ENCODE data around the gene TRAPPC11.

Gene TRAPPC11

GRCh38 chr4:183638436-183638835 is 20.7 kb upstream of the TRAPPC11 start:
- H3K4me3 ChIP-seq (ENCODE audit: low read depth, low read length), result no peak overlapping the region
- TF ChIP-seq CTCF (IDR thresholded peaks at IDR 0.05; ENCODE audit: low read depth, low read length), result no peak

DNA sequence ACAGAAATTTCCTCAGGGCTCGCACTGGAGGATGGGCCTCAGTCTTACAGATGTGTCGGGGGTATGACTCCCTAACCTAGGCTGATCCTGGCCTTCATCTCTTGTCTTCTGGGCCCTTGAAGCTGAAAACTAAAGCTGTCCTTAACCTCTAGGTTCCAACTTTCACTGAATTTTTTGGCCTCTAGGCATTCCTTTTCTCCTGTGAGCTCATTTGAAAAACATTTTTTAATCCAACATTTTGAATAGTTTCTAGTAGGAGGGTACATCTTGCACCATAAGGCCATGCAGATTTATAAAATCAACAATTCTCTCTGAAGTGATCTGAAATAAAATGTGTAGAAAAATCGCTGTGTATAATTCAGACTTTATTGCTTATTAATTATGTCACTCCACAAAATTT is 19.8 kb upstream of the TRAPPC11 start:
- H3K4me3 ChIP-seq (ENCODE audit: low read depth, low read length), result no peak overlapping the region
- no peak for TF ChIP-seq CTCF (IDR thresholded peaks at IDR 0.05; ENCODE audit: low read depth, low read length)

- TF ChIP-seq CTCF (IDR thresholded peaks at IDR 0.05; ENCODE audit: low read depth, low read length), result no peak
- no peak overlapping the region for H3K4me3 ChIP-seq (ENCODE audit: low read depth, low read length)
These were observed 13.8 kb upstream of the TRAPPC11 start for GRCh38 chr4:183645326-183645725.

- peak overlapping the region; percentile 67 for H3K4me3 ChIP-seq (ENCODE audit: low read depth, low read length)
- TF ChIP-seq CTCF (IDR thresholded peaks at IDR 0.05; ENCODE audit: low read depth, low read length), result no peak
These were observed 1.5 kb upstream of the TRAPPC11 start for GRCh38 chr4:183657564-183657963.

DNA sequence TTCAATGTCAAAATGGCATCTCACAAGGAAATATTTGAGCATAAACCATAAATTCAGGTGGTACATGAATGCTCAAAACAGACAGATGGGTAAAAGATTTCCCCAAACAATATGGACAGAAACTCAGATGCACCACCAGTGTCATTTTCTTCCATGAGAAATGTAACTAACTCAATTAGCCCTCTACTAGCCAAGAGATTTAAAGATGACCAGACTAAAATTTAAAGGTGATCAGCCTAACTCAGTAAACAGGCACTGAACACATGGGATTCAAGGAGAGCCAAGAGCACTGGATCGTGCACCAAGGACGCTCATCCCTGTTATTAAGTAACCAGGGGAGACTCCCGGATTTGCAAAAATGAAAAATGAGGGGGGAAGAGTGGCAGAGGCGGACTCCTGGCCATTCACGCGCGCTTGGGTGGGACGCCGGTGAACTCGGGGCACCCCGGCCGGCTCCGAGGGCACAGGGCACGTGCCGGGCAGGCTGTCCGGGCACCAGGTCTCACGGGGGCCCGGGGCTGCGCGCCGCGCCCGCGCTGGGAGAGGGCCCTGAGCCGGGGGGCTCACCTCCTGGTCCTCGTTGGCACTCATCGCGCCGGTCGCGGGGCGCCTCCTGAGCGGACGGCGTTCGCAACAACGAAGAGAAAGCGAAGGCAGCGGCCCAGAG is 598 bp upstream of the TRAPPC11 start:
- no peak for TF ChIP-seq CTCF (IDR thresholded peaks at IDR 0.05; ENCODE audit: low read depth, low read length)
- H3K4me3 ChIP-seq (ENCODE audit: low read depth, low read length), result peak overlapping the region; percentile 67

DNA sequence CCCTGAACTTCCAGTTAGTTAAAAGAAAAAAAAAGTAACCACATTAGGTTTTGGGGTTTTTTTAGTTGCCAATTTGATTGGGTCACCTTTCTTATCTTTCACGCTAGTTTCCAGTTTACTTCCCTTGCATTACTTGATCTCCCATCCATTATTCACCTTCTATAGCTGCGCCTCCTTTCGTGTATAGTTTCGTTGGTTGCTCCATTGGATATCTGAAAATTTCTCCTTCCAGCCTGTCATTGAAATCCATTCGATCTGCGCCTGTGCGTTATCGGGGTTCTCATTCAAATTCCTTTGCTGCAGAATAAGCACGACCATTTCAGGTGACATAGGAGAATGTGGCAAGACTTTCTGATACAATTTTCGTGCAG is 764 bp downstream of the TRAPPC11 start:
- TF ChIP-seq CTCF (IDR thresholded peaks at IDR 0.05; ENCODE audit: low read depth, low read length), result no peak
- peak overlapping the region; percentile 67 for H3K4me3 ChIP-seq (ENCODE audit: low read depth, low read length)

DNA sequence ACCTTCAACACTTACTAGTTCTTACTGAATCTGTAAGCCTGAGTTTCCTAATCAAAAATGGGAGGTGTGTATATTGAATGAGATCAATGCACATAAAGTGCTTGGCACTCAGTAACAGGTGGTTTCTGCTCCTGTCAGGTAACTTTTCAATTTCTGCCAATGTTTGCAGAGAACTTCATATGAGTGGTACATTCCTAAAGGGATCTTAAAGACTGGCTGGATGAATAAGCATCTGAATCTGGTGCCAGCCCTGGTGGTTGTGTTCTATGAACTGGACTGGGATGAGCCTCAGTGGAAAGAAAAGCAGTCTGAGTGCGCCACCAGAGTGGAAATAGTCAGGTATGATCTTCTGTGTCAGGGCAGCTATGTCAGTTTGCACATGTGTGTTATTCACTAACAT is 7.0 kb downstream of the TRAPPC11 start:
- no peak overlapping the region for H3K4me3 ChIP-seq (ENCODE audit: low read depth, low read length)
- TF ChIP-seq CTCF (IDR thresholded peaks at IDR 0.05; ENCODE audit: low read depth, low read length), result no peak
